NB4 (cell line): Measurements from ENCODE around the gene POLRMT.

Experiments
- DNase-seq: peaks from one replicate; pipeline ENCODE4 v3.0.0; 2010; ENCODE audit warnings: low read depth
- H3K4me3 ChIP-seq: one replicate; pipeline ENCODE4 v1.5.1; 2011; ENCODE audit warnings: mild to moderate bottlenecking, low read depth, low read length, moderate library complexity
- CTCF ChIP-seq: IDR thresholded peaks from one replicate; pipeline ENCODE4 v1.5.1; 2012; ENCODE audit warnings: low read depth, low read length
- MYC ChIP-seq: IDR thresholded peaks from 2 replicates; pipeline ENCODE4 v1.6.1; 2011; ENCODE audit warnings: low read depth, low read length
- POLR2A ChIP-seq: IDR thresholded peaks from 2 replicates; pipeline ENCODE4 v1.6.1; 2011; ENCODE audit warnings: mild to moderate bottlenecking; ENCODE audit not compliant: insufficient read length; ENCODE audit errors: extremely low read depth
- TF ChIP-seq, protein P1 (sequence below): IDR thresholded peaks from 2 replicates; pipeline ENCODE4 v1.6.1; 2011; ENCODE audit warnings: low read depth, low read length

POLRMT gene

DNA sequence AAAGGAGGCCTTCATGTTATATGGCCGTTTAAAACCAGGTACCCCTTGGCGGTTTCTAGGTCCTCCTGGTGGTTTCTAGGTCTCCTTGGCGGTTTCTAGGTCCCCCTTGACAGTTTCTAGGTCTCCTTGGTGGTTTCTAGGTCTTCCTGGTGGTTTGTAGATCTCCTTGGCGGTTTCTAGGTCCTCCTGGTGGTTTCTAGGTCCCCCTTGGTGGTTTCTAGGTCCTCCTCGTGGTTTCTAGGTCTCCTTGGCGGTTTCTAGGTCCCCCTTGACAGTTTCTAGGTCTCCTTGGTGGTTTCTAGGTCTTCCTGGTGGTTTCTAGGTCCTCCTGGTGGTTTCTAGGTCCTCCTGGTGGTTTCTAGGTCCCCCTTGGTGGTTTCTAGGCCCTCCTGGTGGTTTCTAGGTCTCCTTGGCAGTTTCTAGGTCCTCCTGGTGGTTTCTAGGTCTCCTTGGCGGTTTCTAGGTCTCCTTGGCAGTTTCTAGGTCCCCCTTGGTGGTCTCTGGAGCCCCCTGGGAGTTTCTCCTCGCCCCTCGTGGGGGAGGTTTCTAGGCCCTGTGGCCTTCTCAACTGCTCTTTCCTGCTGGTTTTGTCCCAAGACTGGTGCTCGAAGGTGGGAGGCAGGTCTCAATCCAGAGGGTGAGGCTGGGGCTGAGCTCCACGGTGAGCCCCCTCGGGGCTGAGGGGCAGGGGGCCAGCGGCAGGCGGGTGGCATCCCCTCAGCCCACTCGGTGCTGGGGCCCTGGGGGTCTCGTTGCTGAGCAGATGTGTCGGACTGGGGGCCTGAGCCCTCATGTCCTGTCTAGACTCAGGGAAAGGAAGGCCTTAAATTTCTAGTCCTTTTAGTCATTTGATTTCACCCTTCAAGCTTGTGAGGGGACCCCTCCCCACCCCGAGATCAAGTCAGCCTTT, 35.7 kb downstream of the POLRMT start:
- no peak for TF ChIP-seq MYC
- no peak for TF ChIP-seq CTCF
- TF ChIP-seq POLR2A, result no peak
- TF ChIP-seq, protein P1, sequence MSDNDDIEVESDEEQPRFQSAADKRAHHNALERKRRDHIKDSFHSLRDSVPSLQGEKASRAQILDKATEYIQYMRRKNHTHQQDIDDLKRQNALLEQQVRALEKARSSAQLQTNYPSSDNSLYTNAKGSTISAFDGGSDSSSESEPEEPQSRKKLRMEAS, result no peak
- no peak for DNase-seq
- H3K4me3 ChIP-seq, result no peak overlapping the region

- no peak overlapping the region for H3K4me3 ChIP-seq
- no peak for DNase-seq
- no peak for TF ChIP-seq POLR2A
- TF ChIP-seq CTCF, result no peak
- no peak for TF ChIP-seq MYC
- TF ChIP-seq, protein P1, result no peak
Observed at GRCh38 chr19:596263-596655, 37.1 kb downstream of the POLRMT start.

DNA sequence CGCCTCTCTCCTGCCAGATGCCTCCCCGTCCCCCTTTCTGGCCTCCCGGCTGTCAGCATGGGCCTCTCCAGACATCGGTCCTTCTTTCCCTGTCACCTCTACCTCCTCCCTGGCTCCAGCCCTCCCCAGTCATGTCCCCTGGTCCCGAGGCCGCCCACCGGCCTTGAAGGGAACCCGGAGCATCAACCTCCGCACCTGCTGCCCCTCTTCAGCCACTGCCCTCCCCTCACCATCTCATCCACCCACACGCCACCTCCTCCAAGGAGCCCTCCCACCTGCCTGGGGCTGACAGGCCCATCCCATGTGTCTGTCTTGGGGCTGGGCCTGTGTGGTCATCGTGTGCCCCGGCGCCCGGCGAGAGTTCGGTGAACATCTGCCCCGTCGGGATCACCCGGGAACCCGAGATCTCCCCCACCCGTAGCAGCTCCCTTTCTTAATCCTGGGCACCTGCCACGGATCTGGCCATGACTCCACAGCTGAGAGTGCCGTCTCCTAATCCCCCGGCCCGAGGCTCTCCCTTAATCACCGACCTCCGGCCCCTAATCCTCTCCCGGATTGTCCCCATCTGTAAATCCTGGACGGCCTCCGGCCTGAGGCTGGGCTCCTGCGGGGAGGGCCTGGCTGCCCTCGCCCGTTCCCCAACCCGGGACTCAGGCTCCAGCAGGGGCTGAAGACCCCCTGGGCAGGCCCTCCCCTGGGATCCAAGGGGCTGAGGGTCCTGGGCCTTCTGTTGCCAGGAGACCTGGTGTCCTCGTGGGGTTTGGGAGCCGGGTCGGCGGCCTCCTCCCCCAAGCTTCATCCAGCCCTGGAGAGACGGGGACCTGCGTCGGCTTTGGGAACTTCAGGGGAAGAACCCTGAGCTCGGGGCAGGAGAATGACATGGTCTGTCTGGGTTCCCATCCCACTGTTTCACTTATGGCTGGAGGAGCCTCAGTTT, 37.7 kb downstream of the POLRMT start:
- TF ChIP-seq, protein P1, result no peak
- TF ChIP-seq POLR2A (no peak), CTCF (no peak), MYC (no peak)

GRCh38 chr19:594265-594870, 39.0 kb downstream of the POLRMT start:
- no peak overlapping the region for H3K4me3 ChIP-seq
- DNase-seq, result no peak

More for the DNA sequence above, 37.7 kb downstream of the POLRMT start:
- H3K4me3 ChIP-seq, result no peak overlapping the region
- no peak for DNase-seq

More at GRCh38 chr19:594265-594870, 39.0 kb downstream of the POLRMT start:
- TF ChIP-seq, protein P1, result no peak
- TF ChIP-seq MYC, result no peak
- no peak for TF ChIP-seq POLR2A
- no peak for TF ChIP-seq CTCF
